Measurements from ENCODE around the gene FBXO41.

The FBXO41 gene

DNA sequence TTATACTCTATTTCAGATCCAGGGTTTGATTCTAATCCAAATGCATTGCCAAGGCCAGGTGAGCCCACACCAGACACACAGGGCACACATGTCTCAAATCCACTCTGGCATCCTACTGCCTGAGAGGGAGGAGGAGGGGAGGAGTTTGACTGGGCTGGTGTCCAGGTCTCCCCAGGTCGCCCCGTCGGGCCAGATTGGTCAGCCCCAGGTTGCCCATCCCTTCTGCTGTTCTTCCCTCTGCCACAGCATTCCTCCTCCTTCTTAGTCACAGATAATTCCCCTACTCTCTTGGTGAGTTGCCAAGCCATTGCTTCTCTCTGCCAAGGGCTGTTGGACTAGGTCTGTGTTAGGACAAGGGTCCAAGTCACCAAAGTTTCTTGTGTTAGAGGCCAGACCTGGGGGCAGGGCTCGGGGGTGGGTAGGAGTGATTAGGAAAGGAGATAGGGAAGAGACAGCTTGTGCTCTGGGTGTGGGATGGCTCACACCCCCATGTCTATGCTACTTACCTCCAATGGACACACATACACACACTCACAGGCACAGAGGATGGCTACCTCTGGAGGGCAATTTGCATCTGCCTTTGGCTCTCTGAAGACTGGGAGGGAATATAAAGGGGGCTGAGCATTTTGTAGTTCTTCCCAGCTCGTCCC, 11.6 kb upstream of the FBXO41 start:
- Mint-ChIP-seq H3K27me3 (ENCODE audit: low read depth, poor library complexity) (peaks cover 99% of the 10 kb centered on the region), H3K27ac (no peak overlapping the region)

DNA sequence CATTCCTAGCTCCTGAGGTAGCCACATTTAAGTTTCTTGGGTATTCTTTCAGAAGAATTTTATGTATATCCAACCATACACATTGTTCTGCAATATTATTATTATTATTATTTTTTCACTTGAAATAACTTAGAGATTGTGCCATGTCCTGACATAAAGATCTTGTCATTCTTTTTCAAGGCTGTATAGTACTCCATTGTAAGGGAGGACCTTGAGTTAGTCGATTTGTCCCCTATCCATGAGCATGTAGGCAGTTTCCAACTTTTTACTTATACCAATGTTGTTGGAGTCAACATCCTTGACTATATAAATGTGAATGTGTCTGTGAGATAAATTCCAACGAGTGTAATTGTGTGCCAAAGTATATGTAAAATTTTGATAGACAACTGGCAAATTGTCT, 10.0 kb upstream of the FBXO41 start:
- TF ChIP-seq, protein P1, sequence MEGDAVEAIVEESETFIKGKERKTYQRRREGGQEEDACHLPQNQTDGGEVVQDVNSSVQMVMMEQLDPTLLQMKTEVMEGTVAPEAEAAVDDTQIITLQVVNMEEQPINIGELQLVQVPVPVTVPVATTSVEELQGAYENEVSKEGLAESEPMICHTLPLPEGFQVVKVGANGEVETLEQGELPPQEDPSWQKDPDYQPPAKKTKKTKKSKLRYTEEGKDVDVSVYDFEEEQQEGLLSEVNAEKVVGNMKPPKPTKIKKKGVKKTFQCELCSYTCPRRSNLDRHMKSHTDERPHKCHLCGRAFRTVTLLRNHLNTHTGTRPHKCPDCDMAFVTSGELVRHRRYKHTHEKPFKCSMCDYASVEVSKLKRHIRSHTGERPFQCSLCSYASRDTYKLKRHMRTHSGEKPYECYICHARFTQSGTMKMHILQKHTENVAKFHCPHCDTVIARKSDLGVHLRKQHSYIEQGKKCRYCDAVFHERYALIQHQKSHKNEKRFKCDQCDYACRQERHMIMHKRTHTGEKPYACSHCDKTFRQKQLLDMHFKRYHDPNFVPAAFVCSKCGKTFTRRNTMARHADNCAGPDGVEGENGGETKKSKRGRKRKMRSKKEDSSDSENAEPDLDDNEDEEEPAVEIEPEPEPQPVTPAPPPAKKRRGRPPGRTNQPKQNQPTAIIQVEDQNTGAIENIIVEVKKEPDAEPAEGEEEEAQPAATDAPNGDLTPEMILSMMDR (IDR thresholded peaks at IDR 0.05) = no peak
- Mint-ChIP-seq H3K9me3 (no peaks in the 10 kb centered on the region), H3K27ac (no peak overlapping the region), H3K4me3 (peak overlapping the region; percentile 13), H3K36me3 (ENCODE audit: low read depth) (no peaks in the 10 kb centered on the region), H3K27me3 (ENCODE audit: low read depth, poor library complexity) (peaks cover 99% of the 10 kb centered on the region), H3K4me1 (no peaks in the 10 kb centered on the region)
- DNase-seq = no peak

More for the DNA sequence above, 11.6 kb upstream of the FBXO41 start:
- TF ChIP-seq, protein P1 (IDR thresholded peaks at IDR 0.05) = no peak
- H3K9me3 Mint-ChIP-seq = no peaks in the 10 kb centered on the region
- H3K36me3 Mint-ChIP-seq (ENCODE audit: low read depth) = no peaks in the 10 kb centered on the region
- no peak overlapping the region for H3K4me3 Mint-ChIP-seq
- no peaks in the 10 kb centered on the region for H3K4me1 Mint-ChIP-seq
- no peak for DNase-seq

DNA sequence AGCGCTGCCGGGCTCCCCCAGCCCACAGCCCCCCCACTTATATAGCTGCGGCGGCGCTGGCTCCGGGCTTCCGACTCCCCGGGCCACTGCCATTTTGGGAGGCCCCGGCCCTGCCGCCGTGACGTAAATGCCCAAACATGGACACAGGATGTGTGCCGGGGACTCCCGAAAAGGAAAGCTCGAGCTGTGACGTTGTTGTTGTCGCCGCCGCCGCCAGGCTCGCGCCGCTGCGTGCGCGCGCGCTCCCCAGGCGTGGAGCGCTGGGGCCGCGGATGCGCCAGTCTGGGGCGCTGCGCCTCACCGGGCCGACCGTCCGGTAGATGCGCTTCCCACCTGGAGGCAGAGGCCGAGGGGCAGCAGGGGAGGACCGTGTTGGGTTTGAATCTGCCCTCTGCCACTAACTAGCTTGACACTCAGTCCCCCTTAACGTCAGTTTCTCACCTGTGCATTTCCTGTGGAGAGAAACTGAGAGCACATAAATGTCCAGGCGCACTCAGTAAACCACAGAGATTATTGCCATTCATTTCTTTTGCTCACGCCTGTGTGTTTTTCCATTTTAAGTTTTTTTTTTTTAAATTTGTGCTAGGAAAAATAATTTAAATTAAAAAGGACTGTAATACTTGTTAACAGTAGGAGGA, 9.4 kb upstream of the FBXO41 start, which contains the start of gene EGR4:
Gene EGR4 (minus strand): TSS at position 15 of the 638 bp plus-strand sequence. CDS start 231 bp downstream, outside the sequence.
- Mint-ChIP-seq H3K36me3 (ENCODE audit: low read depth) (no peaks in the 10 kb centered on the region), H3K4me1 (no peaks in the 10 kb centered on the region), H3K4me3 (peak within 1 kb of the TSS; percentile 66), H3K9me3 (no peaks in the 10 kb centered on the region), H3K27ac (no peak within 1 kb of the TSS), H3K27me3 (ENCODE audit: low read depth, poor library complexity) (peaks cover 100% of the 10 kb centered on the region)
- TF ChIP-seq, protein P1 (IDR thresholded peaks at IDR 0.05) = no peak
- DNase-seq = peak; percentile 71

DNA sequence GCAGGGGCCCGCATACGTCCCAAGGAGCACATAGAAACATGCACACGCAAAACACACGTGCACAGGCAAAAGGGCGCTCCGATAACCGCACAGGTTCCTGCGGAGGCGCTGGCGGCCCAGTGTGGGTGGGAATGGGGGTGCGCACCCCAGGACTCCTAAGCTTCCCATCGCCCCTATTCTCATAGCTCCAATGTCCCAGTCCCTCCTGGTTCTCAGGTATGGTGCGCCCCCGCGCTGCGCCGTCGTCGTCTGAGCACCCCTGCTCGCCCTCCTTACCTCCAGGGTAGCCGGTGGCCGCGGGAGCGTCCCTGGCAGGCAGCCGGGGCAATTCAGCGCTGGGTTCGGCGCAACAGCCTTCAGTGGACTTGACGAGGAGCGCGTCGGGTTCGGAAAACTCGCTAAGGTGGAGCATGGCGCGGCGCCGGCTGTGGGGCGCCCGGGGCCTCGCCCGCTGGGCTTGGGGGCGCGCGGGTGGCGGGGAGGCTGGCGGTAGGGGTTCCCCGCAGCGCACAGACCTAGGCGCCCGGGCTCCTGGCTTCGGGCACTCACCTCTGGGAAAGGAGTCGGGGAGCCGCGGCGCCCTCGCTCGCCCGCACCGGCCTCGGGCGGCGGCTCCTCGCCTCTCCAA, 8.7 kb upstream of the FBXO41 start:
- Mint-ChIP-seq H3K36me3 (ENCODE audit: low read depth) (no peaks in the 10 kb centered on the region), H3K4me1 (no peaks in the 10 kb centered on the region), H3K27ac (no peak overlapping the region), H3K4me3 (peak overlapping the region; percentile 59), H3K27me3 (ENCODE audit: low read depth, poor library complexity) (peaks cover 100% of the 10 kb centered on the region), H3K9me3 (no peaks in the 10 kb centered on the region)
- TF ChIP-seq, protein P1 (IDR thresholded peaks at IDR 0.05) = no peak
- peak; percentile 23 for DNase-seq

DNA sequence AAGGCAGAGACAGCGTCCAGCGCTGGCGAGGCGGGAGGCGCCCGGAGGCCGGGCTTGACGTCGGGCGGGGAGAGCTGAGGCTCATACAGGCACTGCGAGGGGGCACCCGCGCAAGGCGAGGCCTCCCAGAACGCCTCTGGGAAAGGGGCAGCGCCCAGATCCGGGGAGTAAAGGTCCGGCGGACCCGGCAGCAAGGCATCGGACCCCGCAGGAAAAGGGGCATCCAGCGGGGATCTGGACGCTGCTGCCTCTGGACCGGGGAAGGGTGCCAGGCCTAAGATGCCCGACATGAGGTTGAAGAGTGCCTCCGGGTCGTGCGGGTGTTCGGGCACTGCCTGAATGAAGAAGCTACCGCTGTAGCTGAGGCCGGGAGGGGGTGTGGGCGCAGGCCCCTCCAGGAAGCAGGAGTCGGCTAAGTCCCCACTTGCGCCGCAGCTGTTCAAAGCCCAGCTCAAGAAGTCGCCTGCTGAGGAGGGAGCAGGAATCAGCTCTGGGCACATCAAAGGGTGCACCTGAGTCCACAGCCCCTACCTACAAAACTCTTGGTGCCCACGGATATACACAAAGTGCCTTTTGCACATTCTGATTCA, 8.1 kb upstream of the FBXO41 start:
- H3K9me3 Mint-ChIP-seq = no peaks in the 10 kb centered on the region
- peak overlapping the region; percentile 23 for H3K4me3 Mint-ChIP-seq
- TF ChIP-seq, protein P1 (IDR thresholded peaks at IDR 0.05) = no peak
- no peak overlapping the region for H3K27ac Mint-ChIP-seq
- H3K4me1 Mint-ChIP-seq = no peaks in the 10 kb centered on the region
- DNase-seq = peak; percentile 11
- H3K36me3 Mint-ChIP-seq (ENCODE audit: low read depth) = no peaks in the 10 kb centered on the region
- H3K27me3 Mint-ChIP-seq (ENCODE audit: low read depth, poor library complexity) = peaks cover 100% of the 10 kb centered on the region
